H9 (cell line): ENCODE data around the gene NCOR2. TPM values are rescaled to one million over a fixed set of nuclear protein-coding genes. Genes with fewer than 3 reads are reported as not detected.

Experiments used
- DNase-seq: peaks from one replicate; pipeline ENCODE4 v3.0.0-alpha.2; 2017
- H2AFZ ChIP-seq: one replicate; pipeline ENCODE4 v1.6.1; 2013; ENCODE audit warnings: mild to moderate bottlenecking, low read length, control low read depth, moderate library complexity
- H2AK5ac ChIP-seq: 2 replicates; pipeline ENCODE4 v1.6.1; 2013; ENCODE audit warnings: low read length, control low read depth, mixed read lengths; ENCODE audit not compliant: insufficient read length
- H2BK120ac ChIP-seq: one replicate; pipeline ENCODE4 v1.6.1; 2013; ENCODE audit warnings: low read depth, mild to moderate bottlenecking, low read length, control low read depth, inconsistent platforms; ENCODE audit not compliant: poor library complexity, severe bottlenecking
- H2BK12ac ChIP-seq: 2 replicates; pipeline ENCODE4 v1.6.1; 2013; ENCODE audit warnings: low read length, control low read depth, mixed read lengths, low read depth; ENCODE audit not compliant: insufficient read length
- H2BK15ac ChIP-seq: 2 replicates; pipeline ENCODE4 v1.6.1; 2013; ENCODE audit warnings: low read depth, low read length, control low read depth
- H2BK20ac ChIP-seq: one replicate; pipeline ENCODE4 v1.6.1; 2013; ENCODE audit warnings: low read depth, mild to moderate bottlenecking, low read length, control low read depth, inconsistent platforms; ENCODE audit not compliant: poor library complexity, severe bottlenecking
- H2BK5ac ChIP-seq: 2 replicates; pipeline ENCODE4 v1.6.1; 2013; ENCODE audit warnings: low read length, control low read depth, mixed read lengths; ENCODE audit not compliant: insufficient read length
- H3K14ac ChIP-seq: 2 replicates; pipeline ENCODE4 v1.6.1; 2013; ENCODE audit warnings: low read length, control low read depth; ENCODE audit not compliant: insufficient read depth
- H3K18ac ChIP-seq: 2 replicates; pipeline ENCODE4 v1.6.1; 2013; ENCODE audit warnings: low read depth, mild to moderate bottlenecking, mixed read lengths, low read length, control low read depth; ENCODE audit not compliant: insufficient read length
- H3K23ac ChIP-seq: 2 replicates; pipeline ENCODE4 v1.6.1; 2013; ENCODE audit warnings: low read length, control low read depth, mixed read lengths, low read depth; ENCODE audit not compliant: insufficient read length
- H3K23me2 ChIP-seq: 2 replicates; pipeline ENCODE4 v1.6.1; 2013; ENCODE audit warnings: low read depth, mild to moderate bottlenecking, mixed read lengths, low read length, control low read depth; ENCODE audit not compliant: insufficient read length, poor library complexity, severe bottlenecking
- H3K27ac ChIP-seq: 2 replicates; pipeline ENCODE4 v1.5.1; 2013; ENCODE audit warnings: low read length, control low read depth, mixed read lengths, low read depth; ENCODE audit not compliant: insufficient read length
- H3K27me3 ChIP-seq: 2 replicates; pipeline ENCODE4 v1.6.1; 2013; ENCODE audit warnings: low read length, control low read depth, inconsistent platforms; ENCODE audit not compliant: insufficient read depth
- H3K4ac ChIP-seq: 2 replicates; pipeline ENCODE4 v1.6.1; 2013; ENCODE audit warnings: low read depth, mild to moderate bottlenecking, control low read depth, inconsistent platforms, low read length, moderate library complexity
- H3K4me1 ChIP-seq: 2 replicates; pipeline ENCODE4 v1.6.1; 2013; ENCODE audit warnings: low read length, control low read depth, inconsistent platforms; ENCODE audit not compliant: insufficient read depth
- H3K4me2 ChIP-seq: 2 replicates; pipeline ENCODE4 v1.6.1; 2013; ENCODE audit warnings: low read length, control low read depth, mixed read lengths; ENCODE audit not compliant: insufficient read length, insufficient read depth
- H3K56ac ChIP-seq: 2 replicates; pipeline ENCODE4 v1.6.1; 2013; ENCODE audit warnings: low read depth, mild to moderate bottlenecking, mixed read lengths, low read length, control low read depth; ENCODE audit not compliant: insufficient read length
- H3K79me1 ChIP-seq: 2 replicates; pipeline ENCODE4 v1.6.1; 2013; ENCODE audit warnings: low read depth, mild to moderate bottlenecking, moderate library complexity, low read length, control low read depth, inconsistent platforms; ENCODE audit not compliant: insufficient read depth, poor library complexity, severe bottlenecking
- H3K79me2 ChIP-seq: 2 replicates; pipeline ENCODE4 v1.6.1; 2013; ENCODE audit warnings: low read length, control low read depth, inconsistent platforms; ENCODE audit not compliant: insufficient read depth
- H3K9ac ChIP-seq: 2 replicates; pipeline ENCODE4 v1.6.1; 2013; ENCODE audit warnings: low read length, control low read depth, mixed read lengths; ENCODE audit not compliant: insufficient read length; ENCODE audit errors: extremely low read depth
- H3K9me3 ChIP-seq: one replicate; pipeline ENCODE4 v1.6.1; 2013; ENCODE audit warnings: low read depth, low read length, inconsistent platforms; ENCODE audit not compliant: control insufficient read depth
- H3T11ph ChIP-seq: one replicate; pipeline ENCODE4 v1.6.1; 2013; ENCODE audit warnings: mild to moderate bottlenecking, low read length, control low read depth, inconsistent platforms
- H4K20me1 ChIP-seq: one replicate; pipeline ENCODE4 v1.6.1; 2013; ENCODE audit not compliant: control insufficient read depth, insufficient read length, insufficient read depth
- H4K5ac ChIP-seq: 2 replicates; pipeline ENCODE4 v1.6.1; 2013; ENCODE audit warnings: low read depth, mild to moderate bottlenecking, mixed read lengths, low read length, control low read depth; ENCODE audit not compliant: insufficient read length
- H4K8ac ChIP-seq: replicated peaks from 2 replicates; pipeline ENCODE4 v1.6.1; 2013; ENCODE audit warnings: low read length, control low read depth, mixed read lengths, low read depth; ENCODE audit not compliant: insufficient read length
- H4K91ac ChIP-seq: 2 replicates; pipeline ENCODE4 v1.6.1; 2013; ENCODE audit warnings: low read depth, mild to moderate bottlenecking, moderate library complexity, mixed read lengths, low read length, control low read depth; ENCODE audit not compliant: insufficient read length
- H3K27ac Mint-ChIP-seq, 3 experiments: 2 replicates in 2 of 3; 3 replicates in 1 of 3; pipeline ENCODE4 v1.8.0; 2020 to 2021; ENCODE audit warnings: mixed read lengths in 3 of 3, mild to moderate bottlenecking in 1 of 3, moderate library complexity in 1 of 3
- H3K27me3 Mint-ChIP-seq: 2 replicates; pipeline ENCODE4 v1.8.0; 2021; ENCODE audit warnings: low read depth, mild to moderate bottlenecking, moderate library complexity, mixed read lengths
- H3K36me3 Mint-ChIP-seq, 3 experiments: 2 replicates in 2 of 3; 3 replicates in 1 of 3; pipeline ENCODE4 v1.8.0; 2020 to 2021; ENCODE audit warnings: low read depth in 3 of 3, mixed read lengths in 3 of 3; ENCODE audit not compliant: insufficient read depth in 1 of 3
- H3K4me1 Mint-ChIP-seq, 2 experiments: 2 replicates each; pipeline ENCODE4 v1.8.0; 2020; ENCODE audit warnings: mixed read lengths in 2 of 2
- H3K4me3 Mint-ChIP-seq, 2 experiments: 2 replicates in 1 of 2; 3 replicates in 1 of 2; pipeline ENCODE4 v1.8.0; 2020 to 2021; ENCODE audit warnings: mild to moderate bottlenecking in 2 of 2, mixed read lengths in 2 of 2, moderate library complexity in 1 of 2
- H3K9me3 Mint-ChIP-seq, 2 experiments: 2 replicates in 1 of 2; 3 replicates in 1 of 2; pipeline ENCODE4 v1.8.0; 2020; ENCODE audit warnings: mild to moderate bottlenecking in 2 of 2, mixed read lengths in 2 of 2, moderate library complexity in 1 of 2
- CTCF ChIP-seq: fragments of 200-600 bp; sonication (generic); conservative IDR thresholded peaks from 3 replicates; pipeline ENCODE4 v1.8.0; 2021; ENCODE audit warnings: antibody characterized with exemption, mild to moderate bottlenecking
- whole genome bisulfite sequencing: extraction: QIAGEN DNeasy Blood & Tissue Kit; methylation state at CpG from one replicate; pipeline ENCODE4 v1.1.7; 2013; ENCODE audit warnings: missing lambda C conversion rate, low lambda C conversion rate, mixed read lengths; ENCODE audit not compliant: insufficient read length; ENCODE audit errors: extremely low coverage; 5-methylcytosine and 5-hydroxymethylcytosine counted together
- total RNA-seq: library from RNA; stranded (reverse); gene quantifications from 2 replicates; pipeline ENCODE4 v1.2.1, GENCODE V29; 2021

Gene NCOR2
- total RNA-seq, 1 experiment from 2014 or later: 226 TPM

GRCh38 chr12:124545508-124546418 lies 21.6 kb downstream of the NCOR2 start:
- no peaks in the 10 kb centered on the region for H3K9me3 ChIP-seq
- DNase-seq: no peak
- H3T11ph ChIP-seq: no peak overlapping the region
- H3K36me3 Mint-ChIP-seq: peaks cover 5 to 10% (median 8%) of the 10 kb centered on the region in 3 experiments; a peak in 6 of 7 replicates
- H3K4ac ChIP-seq: no peak overlapping the region
- H3K4me3 Mint-ChIP-seq: no peak overlapping the region
- no peak overlapping the region for H2BK120ac ChIP-seq
- H4K5ac ChIP-seq: no peak overlapping the region
- no peaks in the 10 kb centered on the region for H3K9me3 Mint-ChIP-seq
- no peak overlapping the region for H2BK5ac ChIP-seq
- no peak for TF ChIP-seq CTCF
- H4K91ac ChIP-seq: no peak overlapping the region
- no peak overlapping the region; the same call in 1 of the 2 replicates for H3K14ac ChIP-seq
- peak overlapping the region in 2 of 3 experiments; percentile 38 to 64; a peak in 2 of 7 replicates for H3K27ac Mint-ChIP-seq
- H3K23ac ChIP-seq: no peak overlapping the region
- no peak overlapping the region for H3K9ac ChIP-seq
- no peaks in the 10 kb centered on the region for H3K79me1 ChIP-seq
- H2AFZ ChIP-seq: no peak overlapping the region
- H2BK20ac ChIP-seq: no peak overlapping the region
- H2BK15ac ChIP-seq: no peak overlapping the region
- no peak overlapping the region for H3K56ac ChIP-seq
- H3K4me1 ChIP-seq: no peaks in the 10 kb centered on the region; the same call in 1 of the 2 replicates
- no peaks in the 10 kb centered on the region for H3K27me3 ChIP-seq
- H3K23me2 ChIP-seq: no peaks in the 10 kb centered on the region
- H3K79me2 ChIP-seq: peaks cover 70% of the 10 kb centered on the region
- H3K27ac ChIP-seq: no peak overlapping the region
- H3K27me3 Mint-ChIP-seq: no peaks in the 10 kb centered on the region
- no peak overlapping the region for H2BK12ac ChIP-seq
- H4K8ac ChIP-seq: no peak overlapping the region
- peaks cover 41 to 52% of the 10 kb centered on the region in 2 experiments for H3K4me1 Mint-ChIP-seq
- H4K20me1 ChIP-seq: no peaks in the 10 kb centered on the region
- H3K18ac ChIP-seq: no peak overlapping the region
- no CpG with 5 or more reads among the region's 26 CpGs for WGBS
- H2AK5ac ChIP-seq: no peak overlapping the region
- no peak overlapping the region for H3K4me2 ChIP-seq
